Right kidney (tissue), 1 donor: ENCODE measurements around the gene MAF.

Experiments used
- DNase-seq: peaks from one replicate; pipeline ENCODE4 v3.0.0-alpha.2; 2016

The MAF gene

GRCh38 chr16:79593074-79593531 is 7.4 kb downstream of the MAF start:
- DNase-seq: no peak

- DNase-seq: no peak
These were observed 8.4 kb downstream of the MAF start for GRCh38 chr16:79592186-79592585.

- peak; percentile 61 for DNase-seq
These were observed 10.9 kb downstream of the MAF start for GRCh38 chr16:79589601-79590102.

GRCh38 chr16:79587897-79588296 is 12.6 kb downstream of the MAF start:
- no peak for DNase-seq

- no peak for DNase-seq
These were observed 13.2 kb downstream of the MAF start for GRCh38 chr16:79587296-79587695.

- no peak for DNase-seq
These were observed 17.7 kb downstream of the MAF start for GRCh38 chr16:79582789-79583188.

GRCh38 chr16:79580453-79581191 is 19.9 kb downstream of the MAF start:
- DNase-seq: no peak

GRCh38 chr16:79576602-79577001 is 23.9 kb downstream of the MAF start:
- no peak for DNase-seq

- DNase-seq: no peak
These were observed 26.7 kb downstream of the MAF start for GRCh38 chr16:79573884-79574283.

GRCh38 chr16:79573071-79573470 is 27.5 kb downstream of the MAF start:
- no peak for DNase-seq

- no peak for DNase-seq
These were observed 28.5 kb downstream of the MAF start for GRCh38 chr16:79571903-79572535.

- no peak for DNase-seq
These were observed 29.3 kb downstream of the MAF start for GRCh38 chr16:79571065-79571902.

GRCh38 chr16:79564671-79565107 is 35.8 kb downstream of the MAF start:
- no peak for DNase-seq

- no peak for DNase-seq
These were observed 36.6 kb downstream of the MAF start for GRCh38 chr16:79563921-79564320.

GRCh38 chr16:79562166-79562823 is 38.2 kb downstream of the MAF start:
- DNase-seq: no peak

GRCh38 chr16:79561729-79562128 is 38.8 kb downstream of the MAF start:
- no peak for DNase-seq

- DNase-seq: no peak
These were observed 39.6 kb downstream of the MAF start for GRCh38 chr16:79560923-79561322.

GRCh38 chr16:79560318-79560717 is 40.2 kb downstream of the MAF start:
- no peak for DNase-seq

GRCh38 chr16:79559532-79559931 is 41.0 kb downstream of the MAF start:
- DNase-seq: no peak

GRCh38 chr16:79557421-79557820 is 43.1 kb downstream of the MAF start:
- DNase-seq: no peak

- no peak for DNase-seq
These were observed 45.6 kb downstream of the MAF start for GRCh38 chr16:79554912-79555311.

- DNase-seq: no peak
These were observed 50.2 kb downstream of the MAF start for GRCh38 chr16:79550373-79550772.
